Type B pancreatic cell (in vitro differentiated cells): ENCODE data around the gene SYT8. TPM values are rescaled to one million over a fixed set of nuclear protein-coding genes. Genes with fewer than 3 reads are reported as not detected.
A peak's percentile ranks its signal among the peaks of the same experiment; 100 is the strongest.

Experiments
- DNase-seq: peaks from one replicate; pipeline ENCODE4 v3.0.0; 2021; ENCODE audit warnings: mixed read lengths; ENCODE audit not compliant: unreplicated experiment; ENCODE audit errors: extremely low spot score
- H3K27ac Mint-ChIP-seq: 2 replicates; pipeline ENCODE4 v1.8.0; 2021; ENCODE audit warnings: mild to moderate bottlenecking, mixed read lengths
- H3K27me3 Mint-ChIP-seq: 2 replicates; pipeline ENCODE4 v1.8.0; 2021; ENCODE audit warnings: mixed read lengths
- H3K36me3 Mint-ChIP-seq: 2 replicates; pipeline ENCODE4 v1.8.0; 2021; ENCODE audit warnings: mixed read lengths
- H3K4me1 Mint-ChIP-seq: one replicate; pipeline ENCODE4 v1.8.0; 2021; ENCODE audit warnings: mixed read lengths; ENCODE audit not compliant: unreplicated experiment
- H3K4me3 Mint-ChIP-seq: 2 replicates; pipeline ENCODE4 v1.8.0; 2021; ENCODE audit warnings: mild to moderate bottlenecking, mixed read lengths
- H3K9me3 Mint-ChIP-seq: 2 replicates; pipeline ENCODE4 v1.8.0; 2021; ENCODE audit warnings: mixed read lengths
- CTCF ChIP-seq: fragments of 200-600 bp; sonication (generic); conservative IDR thresholded peaks from 2 replicates; pipeline ENCODE4 v1.5.0; 2021; ENCODE audit warnings: antibody characterized with exemption, mild to moderate bottlenecking
- total RNA-seq: library from RNA; stranded (reverse); gene quantifications from 2 replicates; pipeline ENCODE4 v1.2.1, GENCODE V29; 2021; ENCODE audit warnings: low replicate concordance

Gene SYT8
- total RNA-seq, 1 donor from 2014 or later = 4.5 TPM

- H3K4me3 Mint-ChIP-seq = no peak overlapping the region
- no peak for TF ChIP-seq CTCF
- H3K9me3 Mint-ChIP-seq = no peaks in the 10 kb centered on the region
- peaks cover 7% of the 10 kb centered on the region for H3K4me1 Mint-ChIP-seq
- no peak for DNase-seq
- H3K27me3 Mint-ChIP-seq = no peaks in the 10 kb centered on the region
- H3K36me3 Mint-ChIP-seq = no peaks in the 10 kb centered on the region
- H3K27ac Mint-ChIP-seq = peak overlapping the region; percentile 65
Measured at GRCh38 chr11:1828542-1828941, 6.2 kb upstream of the SYT8 start.

GRCh38 chr11:1829039-1829820 is 5.6 kb upstream of the SYT8 start:
- DNase-seq = no peak
- peaks cover 7% of the 10 kb centered on the region for H3K4me1 Mint-ChIP-seq
- H3K9me3 Mint-ChIP-seq = no peaks in the 10 kb centered on the region
- no peaks in the 10 kb centered on the region for H3K36me3 Mint-ChIP-seq
- peak overlapping the region; percentile 65 for H3K27ac Mint-ChIP-seq
- no peak for TF ChIP-seq CTCF
- H3K27me3 Mint-ChIP-seq = no peaks in the 10 kb centered on the region
- no peak overlapping the region for H3K4me3 Mint-ChIP-seq

- Mint-ChIP-seq H3K4me1 (peaks cover 7% of the 10 kb centered on the region), H3K27me3 (no peaks in the 10 kb centered on the region), H3K36me3 (no peaks in the 10 kb centered on the region), H3K9me3 (no peaks in the 10 kb centered on the region), H3K27ac (no peak overlapping the region), H3K4me3 (no peak overlapping the region)
- no peak for TF ChIP-seq CTCF
- no peak for DNase-seq
Measured at GRCh38 chr11:1830004-1830321, 4.8 kb upstream of the SYT8 start.

- no peak for TF ChIP-seq CTCF
- Mint-ChIP-seq H3K36me3 (no peaks in the 10 kb centered on the region), H3K27ac (peak overlapping the region; percentile 92), H3K4me3 (peak overlapping the region; percentile 70), H3K4me1 (peaks cover 7% of the 10 kb centered on the region), H3K27me3 (no peaks in the 10 kb centered on the region), H3K9me3 (no peaks in the 10 kb centered on the region)
- DNase-seq = no peak
Measured at GRCh38 chr11:1830322-1831223, 4.2 kb upstream of the SYT8 start.

- Mint-ChIP-seq H3K9me3 (no peaks in the 10 kb centered on the region), H3K4me1 (peaks cover 7% of the 10 kb centered on the region), H3K27me3 (no peaks in the 10 kb centered on the region), H3K36me3 (no peaks in the 10 kb centered on the region), H3K4me3 (no peak overlapping the region), H3K27ac (peak overlapping the region; percentile 92)
- TF ChIP-seq CTCF = no peak
- DNase-seq = no peak
Measured at GRCh38 chr11:1831338-1832210, 3.2 kb upstream of the SYT8 start.
